NCI-H1930 (cell line): Measurements from ENCODE around the gene POPDC3.
"Not testable (repeated sequence)": the region's sequence is repeated elsewhere in the genome, so short reads cannot be mapped to it uniquely, and the experiment has no call there.

Experiments used
- DNase-seq, 2 experiments: peaks; one replicate each; lab custom pipeline; 2025; lab: John Stamatoyannopoulos, UW

POPDC3 gene, protein sequence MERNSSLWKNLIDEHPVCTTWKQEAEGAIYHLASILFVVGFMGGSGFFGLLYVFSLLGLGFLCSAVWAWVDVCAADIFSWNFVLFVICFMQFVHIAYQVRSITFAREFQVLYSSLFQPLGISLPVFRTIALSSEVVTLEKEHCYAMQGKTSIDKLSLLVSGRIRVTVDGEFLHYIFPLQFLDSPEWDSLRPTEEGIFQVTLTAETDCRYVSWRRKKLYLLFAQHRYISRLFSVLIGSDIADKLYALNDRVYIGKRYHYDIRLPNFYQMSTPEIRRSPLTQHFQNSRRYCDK

DNA sequence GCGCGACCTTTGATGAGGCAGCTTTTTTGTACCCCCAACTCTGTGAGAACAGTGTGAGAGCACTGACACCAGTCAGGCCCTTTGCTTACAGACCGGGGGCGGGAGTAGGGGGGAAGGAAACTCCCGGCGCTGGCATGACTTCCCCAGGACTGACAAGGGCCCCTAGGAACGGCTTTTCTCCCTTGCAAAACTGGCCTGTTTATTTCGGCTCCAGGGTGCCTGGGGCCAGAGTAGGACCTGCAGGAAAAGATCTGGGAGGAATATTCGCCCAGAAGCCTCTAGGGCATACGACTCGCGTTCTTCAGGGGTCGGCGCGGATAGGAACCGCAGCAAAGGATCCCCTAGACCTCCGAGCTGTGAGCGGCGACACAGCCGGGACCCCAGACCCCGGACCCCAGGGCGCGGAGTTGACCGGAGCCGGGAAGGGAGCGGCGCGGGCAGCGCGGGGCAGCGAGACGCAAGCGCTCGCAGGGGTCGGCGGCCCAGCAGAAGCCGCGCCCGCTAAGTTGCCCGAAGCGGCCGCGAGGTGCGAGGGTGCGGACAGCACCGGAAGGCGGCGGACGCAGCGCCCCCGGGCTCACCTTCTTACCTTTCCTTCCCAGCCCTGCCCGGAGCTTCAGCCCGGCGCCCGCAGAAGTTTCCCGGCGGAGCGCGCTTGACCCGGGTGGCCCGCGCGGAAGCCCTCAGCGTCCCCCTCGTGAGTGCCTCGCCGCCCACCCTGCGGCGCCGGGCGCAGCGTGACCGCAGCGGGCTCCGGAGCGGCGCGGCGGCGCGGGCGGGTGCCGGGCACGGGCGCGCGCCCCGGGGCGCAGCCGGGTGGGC lies at the start of gene POPDC3:
Gene POPDC3, minus strand, starts transcription at position 771 of the 822 bp plus-strand sequence. CDS start 18,105 bp downstream, outside the sequence.
- DNase-seq = peak; percentile 15 to 31

DNA sequence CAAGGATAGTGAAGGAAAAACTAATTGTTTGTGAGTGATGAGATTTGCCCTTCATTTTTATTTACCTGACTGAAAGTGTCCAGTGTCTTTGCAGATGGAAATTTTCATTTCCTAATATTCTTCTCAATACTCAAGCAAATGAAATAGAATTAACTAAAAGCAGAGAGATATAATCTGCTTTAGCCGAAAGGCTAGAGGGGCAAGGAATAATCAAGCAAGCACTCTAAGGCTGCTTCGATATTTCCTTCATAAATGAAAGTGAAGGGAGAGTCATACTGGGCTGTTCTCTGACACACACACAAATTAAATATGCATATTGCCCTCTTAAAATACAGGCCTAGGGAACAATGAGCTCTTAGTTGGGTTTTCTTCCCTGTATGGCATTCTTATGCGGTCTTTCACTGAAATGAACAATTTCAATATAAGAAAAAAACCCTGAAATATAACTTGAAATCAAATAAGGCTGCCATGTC lies 47.5 kb upstream of the POPDC3 start:
- no peak for DNase-seq

DNA sequence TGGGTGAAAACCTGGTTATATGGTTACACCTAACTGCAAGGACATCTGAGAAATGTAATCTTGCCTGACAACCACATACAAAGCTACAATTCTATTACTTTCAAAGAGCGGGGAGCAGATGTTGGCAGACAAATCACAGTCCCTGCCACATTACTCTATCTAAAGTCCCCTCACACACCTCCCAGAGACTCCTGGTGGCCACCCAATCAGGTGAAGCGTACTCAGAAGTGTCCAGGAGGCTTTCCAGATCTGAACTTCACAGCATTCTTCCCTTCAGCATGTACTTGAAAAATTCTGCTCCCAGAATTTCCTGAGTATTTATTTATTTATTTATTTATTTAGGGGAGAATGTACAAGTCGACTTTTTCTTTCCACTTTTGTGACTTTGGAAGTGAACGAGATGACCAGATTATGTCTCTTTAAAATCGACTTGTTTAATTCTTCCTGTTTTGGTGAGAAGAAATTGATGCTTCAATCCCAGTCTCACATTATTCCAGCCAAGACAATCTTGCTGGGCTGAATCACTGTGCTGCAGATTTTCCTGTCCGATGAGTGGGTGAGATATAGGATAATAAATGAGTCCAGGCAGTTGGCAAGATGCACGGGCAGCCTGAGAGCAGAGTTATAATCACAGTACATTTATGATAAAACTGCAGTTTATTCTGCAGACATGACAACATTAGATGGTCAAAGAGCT lies 46.9 kb upstream of the POPDC3 start:
- DNase-seq = no peak

DNA sequence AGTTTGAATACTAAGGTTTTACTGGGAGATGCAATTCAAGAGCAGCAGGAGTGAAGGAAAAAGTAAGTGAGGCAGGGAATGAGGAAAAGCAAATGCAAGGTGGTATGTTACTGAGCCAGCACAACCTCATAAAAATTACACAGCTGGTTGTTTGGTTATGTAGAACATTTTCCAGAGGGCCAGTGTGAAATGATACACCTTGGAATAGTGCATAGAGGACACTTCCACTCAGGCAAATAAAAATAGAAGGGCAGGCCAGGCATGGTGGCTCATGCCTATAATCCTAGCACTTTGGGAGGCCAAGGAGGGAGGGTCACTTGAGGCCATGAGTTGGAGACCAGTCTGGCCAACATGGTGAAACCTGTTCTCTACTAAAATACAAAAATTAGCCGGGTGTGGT lies 43.4 kb upstream of the POPDC3 start:
- DNase-seq = no peak

DNA sequence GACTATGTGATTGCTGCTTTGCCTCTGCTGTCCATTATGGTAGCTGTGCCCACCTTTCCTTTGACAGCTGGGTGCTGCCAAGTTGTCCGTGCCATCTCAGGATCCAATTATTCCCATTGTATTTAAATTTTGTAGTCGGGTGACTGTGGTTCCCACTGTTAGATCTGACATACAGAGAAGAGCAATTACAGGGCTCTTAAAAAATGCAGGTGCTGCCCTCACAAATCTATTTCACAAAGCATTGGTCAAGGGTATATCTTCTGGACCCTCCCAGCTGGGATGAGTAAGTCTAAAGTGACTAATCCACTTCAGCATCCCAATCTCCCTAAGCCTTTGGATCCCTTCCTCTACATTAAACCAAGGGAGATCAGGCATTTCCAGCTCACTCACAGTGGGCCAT lies 41.4 kb upstream of the POPDC3 start:
- DNase-seq = not testable (repeated sequence)

DNA sequence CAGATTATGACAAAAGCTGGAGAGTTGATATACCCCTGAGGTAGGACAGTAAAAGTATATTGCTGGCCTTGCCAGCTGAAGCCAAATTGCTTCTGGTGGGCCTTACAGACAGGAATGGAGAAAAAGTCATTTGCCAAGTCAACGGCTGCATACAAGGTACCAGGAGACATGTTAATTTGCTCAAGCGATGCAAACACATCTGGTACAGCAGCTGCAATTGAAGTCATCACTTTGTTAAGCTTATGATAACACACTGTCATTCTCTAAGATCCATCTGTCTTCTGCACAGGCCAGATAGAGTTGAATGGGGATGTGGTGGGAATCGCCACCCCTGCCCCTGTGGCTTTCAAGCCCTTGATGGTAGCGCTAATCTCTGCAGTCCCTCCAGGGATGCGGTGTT lies 40.4 kb upstream of the POPDC3 start:
- DNase-seq = no peak

DNA sequence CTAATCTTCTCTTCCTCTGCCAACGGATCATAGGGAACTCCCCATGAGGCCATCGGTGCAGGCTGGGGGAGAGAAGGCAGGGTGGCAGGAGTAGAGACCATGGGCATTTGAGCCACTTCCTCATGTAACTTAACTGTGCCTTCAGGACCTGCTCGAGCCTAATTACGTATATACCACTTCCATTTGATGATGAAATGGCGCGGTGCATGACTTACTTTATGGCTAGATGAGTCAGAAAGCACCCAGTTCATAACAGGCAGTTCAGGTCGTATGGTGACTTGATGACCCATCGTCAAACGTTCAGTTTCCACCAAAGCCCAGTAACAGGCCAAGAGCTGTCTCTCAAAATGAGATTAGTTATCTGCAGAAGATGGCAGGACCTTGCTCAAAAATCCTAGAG lies 39.4 kb upstream of the POPDC3 start:
- not testable (repeated sequence) for DNase-seq

DNA sequence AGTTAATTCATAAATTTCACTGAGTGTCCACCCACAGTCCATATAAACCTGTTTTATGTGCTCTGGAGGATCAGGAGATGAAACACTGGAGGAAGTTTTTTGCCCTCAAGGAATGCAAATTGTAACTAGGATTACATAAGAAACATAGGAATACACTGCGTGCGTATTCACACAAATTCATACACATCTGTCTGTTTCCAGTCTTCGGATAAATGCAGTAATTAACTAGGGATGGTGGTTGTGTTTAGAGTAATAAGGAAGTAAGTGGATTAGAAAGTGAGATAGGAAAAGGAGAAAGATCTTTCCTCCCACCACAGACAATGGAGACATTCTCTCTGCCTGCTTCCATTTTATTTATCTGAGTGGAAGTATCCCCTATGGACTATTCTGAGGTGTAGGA lies 35.7 kb upstream of the POPDC3 start:
- no peak for DNase-seq

DNA sequence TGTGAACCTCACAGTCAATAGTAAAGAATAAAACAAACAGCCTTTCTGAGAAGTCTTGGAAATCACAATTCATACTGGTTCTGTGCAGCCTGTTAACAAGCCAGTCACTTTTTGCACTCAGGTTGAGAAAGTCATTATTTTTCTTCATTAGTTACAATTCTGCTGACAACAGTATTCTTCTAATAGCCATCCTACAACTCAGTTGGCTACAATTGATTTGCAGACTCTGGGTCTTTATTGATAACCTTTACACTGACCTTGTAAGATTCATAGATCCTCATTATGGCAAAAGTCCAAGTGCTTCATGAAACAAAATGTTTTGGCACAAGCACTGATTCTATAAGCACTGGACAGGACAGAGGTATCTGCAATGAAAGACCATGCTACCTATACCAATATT lies 34.9 kb upstream of the POPDC3 start:
- DNase-seq = no peak

DNA sequence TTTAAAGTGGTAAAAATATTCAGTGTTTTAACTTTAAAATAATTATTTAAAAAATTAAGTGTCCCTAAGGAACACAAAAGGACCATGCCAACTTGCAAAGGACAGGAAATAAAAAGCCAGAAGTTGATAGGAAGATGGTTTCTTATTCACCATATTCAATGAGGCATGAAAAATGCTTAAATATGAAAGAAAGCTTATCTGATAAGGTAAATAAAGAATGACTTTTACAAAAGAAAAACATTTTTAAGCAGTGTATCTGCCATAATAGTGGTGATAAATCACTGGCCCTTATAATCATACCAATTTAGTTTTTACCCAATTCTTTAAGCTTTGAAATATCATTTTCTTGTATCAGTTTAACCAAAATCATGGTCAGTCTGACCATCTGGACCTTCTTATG lies 33.5 kb upstream of the POPDC3 start:
- DNase-seq = no peak

DNA sequence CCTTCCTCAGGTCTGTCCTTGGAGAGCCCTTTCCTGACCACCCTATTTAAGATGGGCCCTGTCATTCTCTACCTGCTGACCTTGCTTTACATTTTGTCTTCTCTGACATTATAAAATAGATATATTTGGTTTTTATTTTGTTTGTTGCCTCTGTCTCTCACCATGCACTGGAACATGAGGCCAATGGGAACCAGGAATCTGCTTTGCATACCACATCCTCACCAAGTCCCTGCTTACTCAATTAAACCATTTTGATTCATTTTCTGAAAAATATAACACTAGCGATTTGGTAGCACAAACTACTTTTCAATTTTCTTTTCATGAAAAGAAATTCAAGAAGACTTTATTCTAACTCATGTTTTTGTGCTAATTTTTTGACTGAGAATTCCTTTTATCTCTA lies 32.8 kb upstream of the POPDC3 start:
- no peak for DNase-seq

DNA sequence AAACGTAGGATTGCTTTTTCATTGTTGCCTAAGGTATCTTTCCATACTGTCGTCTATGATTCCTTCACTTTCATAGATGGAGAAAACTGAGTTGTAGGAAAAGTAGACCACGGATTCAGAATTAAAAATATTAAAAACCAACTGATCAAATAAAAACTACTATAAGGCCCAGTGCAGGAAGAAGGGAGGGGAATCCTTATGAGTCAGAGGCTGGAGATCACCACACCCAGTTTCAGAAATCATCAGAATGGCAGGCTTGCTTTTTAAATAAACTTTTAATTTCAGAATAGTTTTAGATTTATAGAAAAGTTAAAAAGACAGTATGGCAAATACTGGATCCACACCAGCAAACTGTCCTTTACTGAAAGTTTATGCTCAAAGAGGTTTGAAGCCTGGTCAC lies 32.0 kb upstream of the POPDC3 start:
- no peak for DNase-seq

DNA sequence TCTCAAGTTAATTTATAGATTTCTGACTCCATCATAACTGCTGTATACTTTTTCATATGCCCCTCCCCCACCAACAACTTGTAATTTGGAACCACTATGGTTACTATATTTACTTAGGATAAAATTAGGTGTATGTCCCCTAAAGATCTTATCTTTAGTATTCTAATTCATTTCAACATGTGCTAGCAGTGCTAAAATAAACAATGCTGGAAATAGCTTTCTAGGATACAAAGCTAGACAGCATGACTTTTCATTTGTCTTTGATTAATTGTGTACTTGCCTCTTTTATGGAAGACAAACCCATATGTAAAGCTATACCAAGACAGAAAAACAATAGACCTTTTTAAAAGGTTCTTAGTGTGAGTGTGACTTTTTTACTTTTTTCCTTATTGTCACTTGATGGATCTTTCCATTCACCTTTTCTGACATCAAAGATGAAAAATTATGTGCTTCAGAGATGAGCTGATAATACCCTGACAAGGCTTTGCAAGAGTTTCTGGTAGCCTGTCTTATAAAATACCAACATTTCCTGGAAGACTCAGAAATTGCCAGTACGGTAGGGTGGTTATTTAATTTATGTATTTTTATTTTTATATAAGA lies 31.2 kb upstream of the POPDC3 start:
- no peak for DNase-seq

DNA sequence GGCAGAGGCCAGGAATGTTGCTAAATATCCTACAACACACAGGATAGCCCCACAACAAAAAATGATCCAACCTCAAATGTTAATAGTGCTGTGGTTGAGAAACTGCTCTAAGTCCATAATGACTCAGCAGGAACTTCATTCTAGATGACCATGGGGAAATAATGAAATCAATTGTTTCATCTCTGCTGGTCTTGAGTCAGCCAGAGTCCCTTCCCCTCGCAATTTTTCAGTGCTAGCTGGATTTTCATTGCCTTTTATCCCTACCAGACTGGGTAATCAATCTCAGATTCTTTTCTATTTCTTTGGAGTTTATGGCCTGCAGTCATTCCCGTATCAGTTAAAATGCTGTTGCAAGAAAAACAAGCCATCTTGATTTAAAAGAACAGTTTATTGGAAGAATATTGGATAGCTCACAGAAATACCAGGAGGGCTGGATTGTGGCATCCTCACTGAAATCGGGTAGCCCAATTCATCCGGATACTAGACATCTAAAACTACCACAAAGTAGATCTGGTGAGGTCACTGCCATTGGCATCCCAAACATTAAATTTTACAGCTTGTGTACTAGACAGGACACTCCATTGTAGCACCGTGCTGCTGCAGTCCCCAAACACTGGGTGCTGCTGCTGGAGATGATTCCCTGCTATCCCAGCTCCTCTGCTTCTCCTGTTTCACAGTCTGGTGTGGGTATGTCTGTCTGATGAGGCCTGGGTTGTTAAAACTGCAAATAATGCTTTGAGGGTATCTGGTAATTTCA lies 30.3 kb upstream of the POPDC3 start:
- no peak for DNase-seq

DNA sequence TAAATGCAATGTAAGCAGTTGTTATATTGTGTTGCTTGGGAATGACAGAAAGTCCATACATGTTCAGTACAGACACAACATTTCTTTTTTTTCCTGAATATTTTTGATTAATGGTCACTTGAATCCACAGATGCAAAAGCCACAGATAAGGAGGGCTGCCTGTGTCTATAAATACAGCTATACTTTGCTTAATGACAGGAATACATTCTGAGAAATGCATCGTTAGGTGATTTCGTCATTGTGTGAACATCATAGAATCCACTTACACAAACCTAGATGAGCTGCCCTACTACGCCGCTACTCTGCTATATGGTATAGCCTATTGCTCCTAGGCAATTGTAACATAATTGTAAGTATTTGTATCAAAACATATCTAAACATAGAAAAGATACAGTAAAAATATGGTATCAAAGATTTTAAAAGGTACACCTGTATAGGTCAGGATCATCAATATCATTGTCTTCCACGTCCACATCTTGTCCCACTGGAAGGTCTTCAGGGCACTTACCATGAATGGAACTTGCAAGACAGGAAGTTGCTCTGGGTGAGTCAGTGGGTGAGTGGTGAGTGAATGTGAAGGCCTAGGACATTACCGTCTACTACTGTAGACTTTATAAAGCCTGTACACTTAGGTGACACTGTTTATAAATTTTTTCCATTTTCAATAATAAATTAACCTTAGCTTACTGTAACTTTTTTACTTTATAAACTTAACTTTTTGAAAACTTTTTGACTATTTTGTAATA lies 27.9 kb upstream of the POPDC3 start:
- DNase-seq = no peak

DNA sequence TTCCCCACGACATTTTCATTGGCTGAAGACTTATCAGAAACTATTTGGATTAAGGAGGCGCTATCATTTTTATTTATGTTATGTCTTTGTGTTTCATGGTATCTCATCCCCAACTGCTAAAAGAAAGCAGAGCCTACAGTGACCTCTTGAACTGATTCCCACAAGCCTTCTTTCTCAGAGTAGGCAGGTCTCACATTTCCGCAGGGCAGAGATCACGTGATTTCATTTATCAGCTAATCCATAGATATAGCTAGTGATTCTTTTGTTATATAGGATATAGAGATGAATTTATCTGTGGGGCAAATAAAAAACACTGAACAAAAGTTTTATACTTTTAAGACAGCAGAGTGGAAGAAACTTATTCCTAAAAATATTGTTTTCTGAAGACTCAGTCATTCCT lies 25.0 kb upstream of the POPDC3 start:
- DNase-seq = no peak

DNA sequence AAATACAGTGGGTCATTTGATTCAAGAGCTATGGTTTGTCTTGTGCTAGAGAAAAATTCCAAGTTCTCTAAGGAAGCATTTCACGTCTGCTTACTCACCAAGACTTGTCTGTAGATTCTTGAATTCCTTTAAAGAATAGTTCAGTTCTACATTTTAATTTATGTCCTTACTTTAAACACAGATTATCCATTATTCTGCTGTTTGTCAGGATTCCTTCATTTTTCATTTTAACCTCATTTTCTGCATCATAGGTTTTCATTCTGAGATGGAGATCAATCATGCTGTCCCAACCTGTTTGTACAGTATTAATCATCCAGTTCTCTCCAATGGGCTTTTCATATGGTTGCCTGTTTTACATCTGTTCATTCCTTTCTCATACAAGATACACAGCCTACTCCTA lies 24.5 kb upstream of the POPDC3 start:
- DNase-seq = no peak

DNA sequence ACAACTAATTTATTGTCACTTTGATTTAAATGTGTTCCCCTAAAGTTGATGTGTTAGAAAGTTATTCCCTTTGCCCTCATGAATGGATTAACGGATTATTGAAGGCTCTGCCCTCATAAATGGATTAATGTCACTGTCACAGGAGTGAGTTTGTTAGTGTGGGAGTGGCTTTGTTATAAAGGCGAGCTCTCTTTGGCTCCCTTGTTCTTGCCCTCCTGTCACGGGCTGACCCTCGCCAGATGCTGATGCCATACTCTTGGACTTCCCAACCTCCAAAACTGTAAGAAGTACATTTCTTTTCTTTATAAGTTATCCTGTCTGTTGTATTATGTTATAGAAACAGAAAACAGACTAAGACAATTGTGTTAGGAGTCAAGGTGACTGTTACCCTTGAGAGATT lies 22.7 kb upstream of the POPDC3 start:
- no peak for DNase-seq

DNA sequence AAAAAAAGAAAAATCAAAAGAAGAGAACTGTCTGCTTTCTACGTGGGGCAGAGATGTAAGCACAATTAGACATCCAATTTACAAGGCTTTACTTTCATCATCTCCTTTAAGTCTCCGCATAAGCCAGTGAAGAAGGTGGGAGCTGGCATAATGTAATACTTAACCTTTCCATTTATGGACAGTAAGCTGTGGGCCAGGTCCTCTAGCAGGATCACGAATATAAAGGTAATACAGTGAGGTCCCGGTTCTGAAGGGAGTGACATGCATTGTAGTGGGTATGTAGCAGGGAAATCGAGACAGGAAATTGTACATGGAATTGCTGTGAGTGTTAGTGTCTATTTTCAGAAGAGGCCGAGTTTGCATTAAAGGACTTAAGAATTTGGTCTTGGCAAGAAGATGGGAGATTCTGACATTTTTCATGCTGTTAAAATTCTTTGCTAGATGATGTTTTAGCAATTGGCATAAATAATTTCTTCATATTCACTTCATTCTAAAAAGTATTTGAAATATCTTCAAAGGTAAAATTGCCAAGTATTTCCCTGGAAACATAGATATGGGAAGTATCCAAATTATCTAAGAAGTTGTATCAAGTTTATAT lies 20.4 kb upstream of the POPDC3 start:
- DNase-seq = no peak

DNA sequence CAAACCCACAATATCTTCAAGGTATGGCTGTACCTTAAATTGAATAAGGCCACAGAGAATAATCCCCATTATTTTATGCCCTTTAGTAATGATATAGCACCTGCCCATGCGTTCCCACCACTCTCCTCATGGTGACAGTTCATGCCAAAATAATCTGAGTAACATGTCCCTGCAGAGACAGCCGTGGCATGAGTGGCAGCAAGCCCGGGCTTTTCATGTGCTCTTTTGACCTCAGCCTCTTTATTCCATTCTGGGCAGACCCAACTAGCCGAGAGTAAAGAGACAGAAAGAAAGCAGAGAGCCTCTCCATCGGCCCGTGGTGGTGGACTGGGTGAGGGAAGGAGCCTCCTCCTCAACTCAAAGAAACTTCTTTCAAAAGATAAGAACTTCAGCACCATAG lies 19.9 kb upstream of the POPDC3 start:
- DNase-seq = no peak

DNA sequence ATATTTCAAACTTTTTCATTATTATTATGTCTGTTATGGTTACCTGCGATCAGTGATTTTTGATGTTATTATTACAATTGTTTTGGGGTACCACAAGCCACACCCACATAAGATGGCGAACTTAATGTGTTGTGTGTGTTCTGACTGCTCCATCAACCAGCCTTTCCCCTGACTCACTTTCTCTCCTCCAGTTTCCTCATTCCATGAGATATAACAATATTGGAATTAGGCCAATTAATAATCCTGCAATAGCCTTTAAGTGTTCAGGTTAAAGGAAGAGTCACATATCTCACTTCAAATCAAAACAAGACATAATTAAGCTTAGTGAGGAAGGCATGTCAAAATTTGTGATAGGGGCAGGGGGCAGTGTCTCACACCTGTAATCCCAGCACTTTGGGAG lies 16.3 kb upstream of the POPDC3 start:
- DNase-seq = no peak
